Measurements from ENCODE around the gene LYPD5.
"Not testable (repeated sequence)": the region's sequence is repeated elsewhere in the genome, so short reads cannot be mapped to it uniquely, and the experiment has no call there.

Gene LYPD5, protein sequence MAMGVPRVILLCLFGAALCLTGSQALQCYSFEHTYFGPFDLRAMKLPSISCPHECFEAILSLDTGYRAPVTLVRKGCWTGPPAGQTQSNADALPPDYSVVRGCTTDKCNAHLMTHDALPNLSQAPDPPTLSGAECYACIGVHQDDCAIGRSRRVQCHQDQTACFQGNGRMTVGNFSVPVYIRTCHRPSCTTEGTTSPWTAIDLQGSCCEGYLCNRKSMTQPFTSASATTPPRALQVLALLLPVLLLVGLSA

DNA sequence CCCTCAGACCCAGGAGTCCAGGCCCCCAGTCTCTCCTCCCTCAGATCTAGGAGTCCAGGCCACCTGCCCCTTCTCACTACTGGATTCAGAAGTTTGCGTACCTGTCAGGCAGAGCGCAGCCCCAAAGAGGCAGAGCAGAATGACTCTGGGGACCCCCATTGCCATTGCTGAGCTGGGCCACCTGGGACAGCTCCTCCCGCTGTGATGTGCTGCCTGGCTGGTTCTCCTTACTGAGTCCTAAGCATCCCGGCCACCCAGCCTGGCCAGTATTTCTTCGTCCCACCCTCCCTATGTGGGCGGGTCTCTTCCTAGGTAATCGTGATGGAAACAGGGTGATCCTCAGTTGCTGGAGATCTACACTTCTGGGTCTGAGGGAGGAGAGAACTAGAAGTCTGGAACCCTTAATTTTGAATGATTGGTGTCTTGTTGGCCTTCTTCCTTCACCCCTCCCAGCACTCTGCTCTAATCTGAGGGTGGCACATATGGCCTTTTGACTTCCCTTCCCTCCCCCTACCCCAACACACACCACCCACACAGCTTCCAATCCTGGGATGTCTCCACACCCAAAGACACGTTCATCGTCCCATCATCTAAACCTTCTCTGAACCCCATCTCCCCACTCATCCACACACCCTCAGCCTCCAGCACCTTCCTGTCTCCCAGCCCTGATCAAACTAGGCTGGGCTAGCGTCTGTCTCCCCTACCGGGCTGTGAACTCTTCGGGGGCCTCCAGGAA, at the start of gene LYPD5:
Gene LYPD5, minus strand, starts transcription at position 232 of the 736 bp plus-strand sequence. Its CDS starts 67 bp downstream, at position 165.
- no peak for DNase-seq

DNA sequence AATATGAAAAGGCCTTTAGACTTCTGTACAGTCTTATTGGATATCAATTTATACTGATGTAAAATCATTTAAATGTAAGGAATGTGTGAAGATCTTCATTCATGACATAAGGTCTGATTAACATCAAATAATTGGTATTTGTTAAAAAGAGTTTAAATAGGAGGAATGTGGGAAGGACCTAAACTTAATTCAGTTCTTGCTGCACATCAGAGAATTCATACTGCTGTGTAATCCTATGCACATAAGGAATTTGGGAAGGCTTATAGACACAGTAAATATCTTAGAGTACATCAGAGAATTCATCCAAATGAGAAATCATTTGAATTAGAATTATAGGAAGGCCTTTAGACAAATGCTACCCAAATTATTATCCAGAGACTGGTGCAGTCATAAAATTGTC, 46.6 kb upstream of the LYPD5 start:
- DNase-seq: no peak

DNA sequence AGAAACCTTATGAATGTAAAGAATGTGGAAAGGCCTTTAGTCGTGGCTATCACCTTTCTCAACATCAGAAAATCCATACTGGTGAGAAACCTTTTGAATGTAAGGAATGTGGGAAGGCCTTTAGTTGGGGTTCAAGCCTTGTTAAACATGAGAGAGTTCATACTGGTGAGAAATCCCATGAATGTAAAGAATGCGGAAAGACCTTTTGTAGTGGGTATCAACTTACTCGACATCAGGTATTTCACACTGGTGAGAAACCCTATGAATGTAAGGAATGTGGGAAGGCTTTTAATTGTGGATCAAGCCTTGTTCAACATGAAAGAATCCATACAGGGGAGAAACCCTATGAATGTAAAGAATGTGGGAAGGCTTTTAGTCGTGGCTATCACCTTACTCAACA, 45.6 kb upstream of the LYPD5 start:
- no peak for DNase-seq

DNA sequence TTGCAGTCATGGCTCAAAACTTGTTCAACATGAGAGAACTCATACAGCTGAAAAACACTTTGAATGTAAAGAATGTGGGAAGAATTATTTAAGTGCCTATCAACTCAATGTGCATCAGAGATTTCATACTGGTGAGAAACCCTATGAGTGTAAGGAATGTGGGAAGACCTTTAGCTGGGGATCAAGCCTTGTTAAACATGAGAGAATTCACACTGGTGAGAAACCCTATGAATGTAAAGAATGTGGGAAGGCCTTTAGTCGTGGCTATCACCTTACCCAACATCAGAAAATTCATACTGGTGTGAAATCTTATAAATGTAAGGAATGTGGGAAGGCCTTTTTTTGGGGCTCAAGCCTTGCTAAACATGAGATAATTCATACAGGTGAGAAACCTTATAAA, 45.0 kb upstream of the LYPD5 start:
- no peak for DNase-seq

DNA sequence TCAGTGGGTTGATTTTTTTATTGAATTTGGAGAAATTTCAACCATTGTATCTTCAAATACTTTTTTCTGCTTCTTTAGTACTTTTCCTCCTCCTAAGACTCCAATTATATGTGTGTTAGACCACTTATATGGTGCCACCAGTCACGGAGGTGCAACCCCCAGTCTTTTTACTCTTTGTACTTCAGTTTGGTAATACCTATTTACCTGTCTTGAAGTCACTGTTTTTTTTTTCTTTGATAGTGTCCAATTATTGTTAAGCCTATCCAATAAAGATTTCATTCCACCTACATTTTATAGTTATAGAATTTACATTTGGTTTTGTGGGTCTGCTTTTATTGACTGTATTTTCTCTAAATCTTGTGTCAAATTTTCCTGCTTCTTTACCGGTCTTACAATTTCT, 39.8 kb upstream of the LYPD5 start:
- DNase-seq: no peak

DNA sequence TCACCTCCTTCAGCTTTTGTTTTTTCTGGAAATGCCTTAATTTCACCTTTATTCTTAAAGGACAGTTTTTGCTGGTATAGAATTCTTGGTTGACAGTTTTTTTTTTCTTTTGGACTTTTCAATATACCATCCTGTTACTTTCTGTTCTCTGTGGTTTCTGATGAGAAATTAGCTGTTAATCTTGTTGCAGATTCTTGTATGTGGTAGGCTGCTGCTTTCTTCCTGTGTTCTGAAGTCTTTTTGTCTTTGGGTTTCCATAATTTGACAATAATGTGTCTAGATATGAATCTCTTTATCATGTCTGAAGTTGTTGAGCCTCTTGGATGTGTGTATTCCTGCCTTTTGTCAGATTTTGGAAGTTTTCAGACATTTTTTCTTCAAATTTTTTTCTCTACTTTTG, 36.9 kb upstream of the LYPD5 start:
- no peak for DNase-seq

DNA sequence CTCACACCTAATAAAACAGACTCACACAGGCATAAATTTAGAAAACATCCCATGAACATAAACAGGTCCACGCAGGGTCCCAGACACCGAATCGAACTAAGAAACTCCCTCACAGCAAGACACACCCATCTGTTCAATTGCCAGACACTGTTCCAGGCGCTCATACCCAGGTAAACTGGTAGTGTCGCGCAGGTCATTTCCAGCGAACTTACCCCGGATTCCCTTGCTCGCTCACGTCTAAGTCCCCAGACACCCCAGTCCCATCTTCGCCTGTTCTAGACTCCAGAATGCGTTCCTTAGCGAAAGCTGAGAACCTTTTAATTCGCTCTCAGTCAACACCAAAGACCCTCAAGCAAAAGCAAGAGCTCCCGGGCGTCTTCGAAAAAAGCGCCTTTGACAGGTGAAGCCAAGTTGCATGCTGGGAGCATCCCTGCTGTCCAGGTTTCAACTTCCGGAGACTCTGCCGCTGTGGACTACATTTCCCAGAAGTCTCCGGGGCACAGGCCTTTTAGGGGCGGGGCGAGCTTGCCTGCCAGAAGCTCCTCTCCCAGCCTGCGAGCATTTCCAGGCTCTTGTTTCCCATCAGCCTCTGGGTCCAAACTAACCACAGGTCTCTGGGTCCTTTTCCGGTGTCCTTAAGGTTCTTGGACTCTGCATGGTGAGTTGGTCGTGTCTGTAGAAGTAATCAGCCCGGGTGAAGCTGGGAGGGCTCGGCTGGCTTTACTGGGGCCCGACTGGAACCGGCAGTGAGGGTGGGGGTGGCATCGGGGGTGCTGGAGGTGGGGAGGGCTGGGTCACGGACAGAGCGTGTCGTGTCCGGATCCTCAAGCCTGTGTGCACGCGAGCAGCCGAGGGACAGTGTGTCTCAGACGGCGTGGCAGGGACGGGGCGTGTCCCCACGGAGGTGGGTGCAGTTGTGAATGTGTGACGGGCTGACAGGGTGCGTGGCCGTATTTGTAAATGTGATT, 24.8 kb upstream of the LYPD5 start, which contains the start of gene ZNF283:
Gene ZNF283, plus strand, starts transcription at position 535 of the 968 bp plus-strand sequence. CDS start 6,184 bp downstream, outside the sequence.
- DNase-seq: peak; percentile 70

DNA sequence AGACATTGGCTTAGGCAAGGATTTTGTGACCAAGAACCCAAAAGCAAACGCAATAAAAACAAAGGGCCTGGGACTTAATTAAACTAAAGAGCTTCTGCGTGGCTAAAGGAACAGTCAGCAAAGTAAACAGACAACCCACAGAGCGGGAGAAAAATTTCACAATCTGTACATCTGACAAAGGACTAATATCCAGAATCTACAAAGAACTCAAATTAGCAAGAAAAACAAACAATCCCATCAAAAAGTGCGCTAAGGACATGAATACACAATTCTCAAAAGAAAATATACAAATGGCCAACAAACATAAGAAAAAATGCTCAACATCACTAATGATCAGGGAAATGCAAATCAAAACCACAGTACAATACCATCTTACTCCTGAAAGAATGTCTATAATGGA, 22.3 kb upstream of the LYPD5 start:
- not testable (repeated sequence) for DNase-seq

DNA sequence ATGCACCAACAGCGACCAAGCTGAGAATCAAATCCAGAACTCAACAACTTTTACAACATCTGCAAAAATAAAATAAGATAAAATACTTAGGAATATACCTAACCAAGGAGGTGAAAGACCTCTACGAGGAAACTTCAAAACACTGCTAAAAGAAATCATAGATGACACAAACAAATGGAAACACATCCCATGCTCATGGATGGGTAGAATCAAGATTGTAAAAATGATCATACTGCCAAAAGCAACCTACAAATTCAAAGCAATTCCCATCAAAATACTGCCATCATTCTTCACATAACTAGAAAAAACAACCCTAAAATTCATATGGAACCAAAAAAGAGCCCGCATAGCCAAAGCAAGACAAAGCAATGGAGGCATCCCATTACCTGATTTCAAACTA, 21.6 kb upstream of the LYPD5 start:
- not testable (repeated sequence) for DNase-seq

DNA sequence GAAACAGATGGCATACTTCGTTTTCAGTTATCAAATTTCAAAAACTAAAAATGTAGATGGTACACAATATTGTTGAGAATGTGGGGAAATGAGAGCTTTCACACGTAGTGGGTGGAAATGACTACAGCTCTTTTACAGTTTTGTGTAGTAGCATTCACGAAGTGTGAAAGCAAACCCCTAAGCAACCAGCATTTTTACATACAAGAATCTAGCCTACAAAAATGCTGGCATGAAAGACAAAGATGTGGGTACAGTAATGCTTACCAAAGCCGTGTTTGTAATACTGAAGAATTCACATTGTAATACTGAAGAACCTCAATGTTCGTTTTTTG, 18.6 kb upstream of the LYPD5 start:
- no peak for DNase-seq

DNA sequence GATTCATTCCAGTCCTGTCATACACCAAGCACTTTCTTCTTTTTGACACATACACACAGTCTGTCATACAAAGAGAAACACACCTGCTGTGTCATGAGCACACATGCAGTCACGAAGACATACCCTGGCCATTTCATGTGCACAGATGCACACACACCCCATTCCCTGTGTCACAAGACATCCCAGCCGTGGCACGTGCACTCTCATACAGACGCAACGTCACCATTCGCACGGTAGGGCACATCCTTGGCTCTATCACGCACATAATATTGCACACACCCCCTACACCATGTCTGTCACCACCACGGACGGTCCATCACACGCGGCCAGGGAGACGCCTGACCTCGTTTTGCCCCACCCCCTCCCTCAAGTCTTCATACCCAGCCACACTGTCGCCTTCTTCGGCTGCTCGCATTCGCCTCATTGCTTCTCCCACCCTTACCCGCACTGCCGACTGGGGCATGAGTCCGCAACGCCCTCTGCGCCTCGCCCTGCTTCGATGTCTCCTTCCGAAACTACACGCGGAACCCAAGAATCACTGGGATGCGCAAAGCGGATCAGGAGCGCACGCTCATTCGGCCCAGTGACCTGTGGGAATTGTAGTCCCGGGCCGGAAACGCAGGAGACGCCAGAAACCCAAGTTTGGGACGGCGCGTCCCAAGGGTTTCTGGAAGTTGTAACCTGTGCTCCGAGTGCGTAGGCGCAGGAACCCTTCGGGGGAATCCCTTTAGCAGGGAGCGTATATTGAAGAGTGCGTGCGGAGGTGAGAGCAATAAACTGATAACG, 18.0 kb upstream of the LYPD5 start:
- no peak for DNase-seq

DNA sequence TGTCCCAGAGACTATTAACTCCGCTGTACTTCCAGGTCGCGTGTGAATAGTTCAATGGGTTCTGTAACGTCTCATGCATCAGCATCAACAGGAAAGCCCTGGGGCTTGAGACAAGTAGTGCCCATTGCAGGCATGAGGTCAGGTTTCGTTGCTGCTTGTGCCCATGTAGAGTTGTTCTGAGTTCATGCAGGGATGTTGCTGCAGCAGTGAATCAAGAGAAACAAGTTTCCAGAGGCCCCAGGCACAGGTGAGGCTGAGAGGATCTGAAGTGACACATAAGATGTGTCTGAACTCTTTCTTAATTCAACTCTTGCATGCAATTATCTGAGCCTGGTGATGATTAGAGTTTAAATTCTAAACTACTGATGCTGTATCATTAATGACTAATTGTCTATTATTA, 16.3 kb upstream of the LYPD5 start:
- no peak for DNase-seq

DNA sequence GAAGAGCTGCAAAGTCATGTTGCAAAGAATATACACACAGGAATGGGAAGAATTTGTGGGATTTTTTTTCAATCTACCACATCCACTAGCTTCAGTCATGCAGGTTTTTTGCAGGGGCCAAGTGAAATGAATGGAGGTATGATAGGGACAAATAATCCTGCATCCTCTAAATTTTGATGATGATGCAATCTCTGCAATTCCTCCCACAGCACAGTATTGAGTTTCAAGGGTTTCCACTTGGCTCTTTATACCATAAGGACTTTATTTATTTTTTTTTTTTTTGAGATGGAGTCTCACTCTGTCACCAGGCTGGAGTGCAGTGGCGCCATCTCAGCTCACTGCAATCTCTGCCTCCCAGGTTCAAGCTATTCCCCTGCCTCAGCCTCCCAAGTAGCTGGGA, 15.2 kb upstream of the LYPD5 start:
- not testable (repeated sequence) for DNase-seq

DNA sequence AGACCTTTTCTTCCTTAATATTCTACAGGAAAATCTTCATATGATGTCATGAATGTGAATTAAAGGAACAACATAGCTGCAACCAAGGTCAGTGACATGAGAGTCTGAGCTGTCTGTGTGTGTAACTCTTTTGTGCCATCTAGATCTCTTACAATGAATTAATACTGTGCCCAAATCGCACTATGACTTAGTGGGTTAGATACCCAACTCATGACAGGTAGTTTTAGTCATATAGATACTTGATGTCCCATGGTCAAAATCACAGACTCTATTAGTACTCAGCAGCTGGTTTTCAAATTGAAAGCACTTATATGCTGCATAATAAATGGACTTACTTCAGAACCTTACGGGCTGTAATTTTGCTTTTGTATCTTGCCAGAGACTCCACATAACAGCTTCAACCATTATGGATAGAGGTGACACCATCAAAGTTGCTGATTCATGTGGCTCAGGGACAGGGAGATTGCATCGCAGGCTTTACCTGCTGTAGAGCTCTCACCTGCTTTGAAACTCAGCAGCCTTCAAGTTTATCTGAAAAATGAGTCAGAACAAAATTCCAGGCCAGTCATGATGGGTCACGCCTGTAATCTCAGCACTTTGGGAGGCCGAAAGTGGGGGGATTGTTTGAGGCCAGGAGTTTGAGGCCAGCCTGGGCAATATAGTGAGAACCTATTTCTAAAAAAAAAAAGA, 12.6 kb upstream of the LYPD5 start:
- DNase-seq: no peak

DNA sequence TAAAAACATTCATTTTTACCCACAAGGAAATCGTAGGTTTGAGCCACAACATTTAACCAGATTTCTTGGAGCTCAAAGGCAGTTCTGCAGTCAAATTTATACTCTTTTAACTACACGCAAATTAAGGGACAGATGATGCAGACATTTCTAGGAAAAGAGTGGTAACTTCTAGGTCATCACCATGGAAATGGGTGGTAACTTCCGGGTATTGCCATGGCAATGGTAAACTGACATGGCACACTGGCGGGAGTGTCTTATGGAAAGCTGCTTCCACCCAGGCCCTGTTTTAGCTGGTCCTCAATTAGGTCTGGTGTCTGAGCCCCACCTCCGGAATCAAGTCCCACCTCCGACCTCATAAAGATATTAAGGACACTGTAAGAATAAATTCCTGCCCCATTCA, 10.4 kb upstream of the LYPD5 start:
- DNase-seq: no peak

DNA sequence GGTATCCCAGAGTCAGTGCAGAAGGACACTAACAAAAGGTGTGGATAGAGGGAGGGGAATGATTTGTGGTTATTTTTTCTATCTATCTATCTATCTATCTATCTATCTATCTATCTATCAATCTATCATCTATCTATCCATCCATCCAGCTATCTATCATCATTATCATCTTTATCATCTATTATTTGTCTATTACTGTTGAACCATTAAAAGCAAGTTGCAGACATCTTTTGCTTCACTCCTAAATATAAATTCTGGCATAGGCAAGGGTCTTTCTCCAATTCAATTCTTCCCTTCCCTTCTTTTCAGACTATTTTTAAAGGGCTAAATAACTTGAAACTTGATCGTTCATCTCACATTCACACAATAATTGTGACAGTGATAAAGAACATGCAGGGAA, 10.0 kb upstream of the LYPD5 start:
- no peak for DNase-seq

DNA sequence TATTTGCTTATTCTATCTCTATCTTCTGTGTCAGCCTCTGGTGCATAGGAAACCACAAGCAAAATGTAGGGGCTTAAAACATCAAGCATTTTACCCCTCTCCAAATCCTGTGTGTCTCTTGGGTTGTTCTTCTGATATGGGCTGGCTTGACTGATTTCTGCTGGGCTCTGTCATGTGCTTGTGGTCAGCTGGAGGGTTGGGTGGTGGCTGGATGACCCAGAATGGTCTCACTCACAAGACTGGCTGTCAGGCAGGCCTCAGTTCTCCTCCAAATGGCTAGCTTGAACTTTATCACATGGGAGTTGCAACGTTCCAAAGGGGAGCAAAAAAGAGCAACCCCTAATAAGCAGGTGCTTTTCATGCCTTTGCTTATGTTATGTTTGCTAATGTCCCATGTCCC, 9.6 kb upstream of the LYPD5 start:
- no peak for DNase-seq

DNA sequence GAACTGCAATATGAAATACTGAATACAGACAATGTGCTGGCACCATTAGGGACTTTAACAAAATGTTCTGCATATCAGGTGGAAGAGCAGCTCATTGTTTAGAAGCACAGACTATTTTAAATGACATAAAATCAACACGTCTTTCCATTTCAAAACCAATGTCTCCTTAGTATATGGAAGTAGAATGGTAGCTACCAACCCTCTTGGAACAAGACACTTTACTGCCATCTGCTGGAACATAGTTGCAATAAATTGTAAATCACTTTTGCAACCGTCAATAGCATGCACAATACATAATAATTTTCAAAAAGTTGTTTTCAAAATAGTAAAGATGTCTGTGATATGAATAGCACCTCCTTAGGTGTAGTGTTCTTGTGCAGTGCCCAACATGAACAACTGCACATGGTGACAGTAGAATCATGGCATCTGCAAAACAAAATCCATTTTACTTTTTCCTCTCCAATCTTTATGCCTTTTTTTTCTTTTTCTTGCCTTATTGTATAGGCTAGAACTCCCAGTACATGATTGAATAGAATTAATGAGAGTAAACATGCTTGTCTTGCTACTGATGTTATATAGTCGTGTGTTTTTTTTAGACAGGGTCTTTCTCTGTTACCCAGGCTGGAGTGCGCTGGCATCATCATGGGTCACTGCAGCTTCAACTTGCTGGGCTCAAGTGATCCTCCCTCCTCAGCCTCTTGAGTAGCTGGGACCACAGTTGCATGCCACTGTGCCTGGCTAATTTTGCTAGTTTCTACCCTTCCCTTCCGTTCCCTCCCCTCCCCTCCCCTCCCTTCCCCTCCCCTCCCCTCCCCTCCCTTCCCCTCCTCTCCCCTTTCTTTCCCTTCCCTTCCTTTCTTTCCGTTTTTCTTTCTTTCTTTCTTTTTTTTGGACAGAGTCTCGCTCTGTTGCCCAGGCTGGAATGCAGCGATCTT, 7.8 kb upstream of the LYPD5 start:
- peak; percentile 51 for DNase-seq

DNA sequence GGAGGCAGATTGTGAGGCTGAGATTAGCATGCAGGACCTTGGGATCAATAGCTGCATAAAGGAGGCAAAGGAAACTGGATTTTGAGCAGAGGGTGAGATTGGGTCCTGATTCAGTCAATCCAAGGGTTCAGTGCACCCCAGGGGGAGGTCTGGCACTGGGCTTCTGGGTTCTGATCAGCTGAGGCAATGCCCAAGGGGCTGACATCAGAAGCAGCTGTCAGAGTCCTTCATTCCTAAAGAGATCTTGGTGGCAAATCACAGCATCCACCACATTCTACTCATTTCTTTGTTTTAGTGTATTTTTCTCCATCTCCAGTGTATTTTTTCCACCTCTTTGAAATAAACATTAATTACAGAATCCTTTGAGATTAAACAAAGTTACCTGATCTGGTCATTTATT, 5.4 kb upstream of the LYPD5 start:
- DNase-seq: no peak

DNA sequence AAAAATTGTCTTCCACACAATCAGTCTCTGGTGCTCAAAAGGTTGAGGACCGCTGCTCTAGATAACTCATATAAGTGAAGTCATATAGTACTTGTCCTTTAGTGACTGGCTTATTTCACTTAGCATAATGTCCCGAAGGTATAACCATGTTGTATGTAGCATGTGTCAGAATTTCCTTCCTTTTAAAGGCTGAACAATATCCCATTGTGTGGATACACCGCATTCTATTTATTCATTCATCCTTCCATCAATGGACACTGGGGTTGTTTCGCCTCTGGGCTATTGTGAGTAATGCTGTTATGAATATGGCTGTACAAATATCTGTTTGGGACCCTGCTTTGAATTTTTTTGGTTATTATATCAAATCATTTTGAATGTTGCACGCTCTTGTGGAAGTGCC, 4.6 kb upstream of the LYPD5 start:
- DNase-seq: no peak

DNA sequence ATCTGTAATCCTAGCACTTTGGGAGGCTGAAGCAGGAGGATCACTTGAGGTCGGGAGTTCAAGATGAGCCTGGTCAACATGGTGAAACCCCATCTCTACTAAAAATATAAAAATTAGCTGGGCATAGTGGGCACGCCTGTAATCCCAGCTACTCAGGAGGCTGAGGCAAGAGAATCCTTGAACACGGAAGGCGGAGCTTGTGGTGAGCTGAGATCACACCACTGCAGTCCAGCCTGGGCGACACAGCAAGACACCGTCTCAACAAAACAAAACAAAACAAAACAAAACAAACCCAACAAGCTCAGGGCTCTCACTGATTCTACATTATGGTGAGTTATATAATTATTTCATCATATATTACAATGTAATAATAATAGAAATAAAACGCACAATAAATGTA, 4.2 kb upstream of the LYPD5 start:
- DNase-seq: not testable (repeated sequence)

Measured in NCI-H446 treated with DMSO at 0.1 percent for 48 hours (cell line).